ENCODE results near the gene MYO10.

Gene MYO10

DNA sequence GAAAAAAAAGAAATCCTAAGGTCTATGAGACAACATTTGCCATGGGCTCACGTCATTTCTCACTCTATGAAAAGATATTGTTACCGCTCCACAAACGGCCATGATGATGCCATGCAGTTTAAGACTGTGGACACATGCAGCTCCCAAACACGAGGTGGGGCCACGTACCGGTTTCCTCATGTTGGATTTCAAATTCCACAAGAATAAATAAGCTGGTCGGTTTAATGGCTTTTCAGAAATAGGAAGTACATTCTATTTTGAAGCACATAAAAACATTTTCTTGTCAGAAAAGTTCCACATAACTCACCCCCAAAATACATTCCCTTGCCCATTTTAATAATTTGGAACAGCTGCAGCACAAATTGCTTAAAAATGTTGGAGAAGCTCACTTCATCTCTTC is 130.6 kb downstream of the MYO10 start:
- TF ChIP-seq CTCF (IDR thresholded peaks at IDR 0.05; ENCODE audit: borderline replicate concordance, extremely low read depth, low read length, poor library complexity, severe bottlenecking), result no peak
- TF ChIP-seq EZH2 (IDR thresholded peaks at IDR 0.05; ENCODE audit: borderline replicate concordance, low read depth, low read length, severe bottlenecking), result no peak
- H4K20me1 ChIP-seq (ENCODE audit: insufficient read depth, low read length), result no peaks in the 10 kb centered on the region
- no peak overlapping the region for H3K9ac ChIP-seq (ENCODE audit: low read depth, low read length)
- no peaks in the 10 kb centered on the region for H3K4me1 ChIP-seq (ENCODE audit: insufficient read depth, low read length)
- no peak overlapping the region for H3K27ac ChIP-seq (ENCODE audit: low read length)
- no peaks in the 10 kb centered on the region for H3K9me3 ChIP-seq (ENCODE audit: insufficient read depth, low read length, severe bottlenecking)
- ATAC-seq (ENCODE audit: insufficient read depth, low read depth), result no peak
- no peaks in the 10 kb centered on the region for H3K36me3 ChIP-seq (ENCODE audit: insufficient read depth, low read length)
- no peak overlapping the region for H3K4me3 ChIP-seq (ENCODE audit: low read depth in 1 of 2, low read length in 2 of 2)
- no peak overlapping the region for H2AFZ ChIP-seq (ENCODE audit: low read depth, low read length)
- no peaks in the 10 kb centered on the region for H3K27me3 ChIP-seq (ENCODE audit: insufficient read depth, low read length, poor library complexity)
- H3K4me2 ChIP-seq (ENCODE audit: insufficient read depth, low read length), result no peak overlapping the region
- no peak for DNase-seq
- H3K79me2 ChIP-seq (ENCODE audit: insufficient read depth, low read length), result no peaks in the 10 kb centered on the region

DNA sequence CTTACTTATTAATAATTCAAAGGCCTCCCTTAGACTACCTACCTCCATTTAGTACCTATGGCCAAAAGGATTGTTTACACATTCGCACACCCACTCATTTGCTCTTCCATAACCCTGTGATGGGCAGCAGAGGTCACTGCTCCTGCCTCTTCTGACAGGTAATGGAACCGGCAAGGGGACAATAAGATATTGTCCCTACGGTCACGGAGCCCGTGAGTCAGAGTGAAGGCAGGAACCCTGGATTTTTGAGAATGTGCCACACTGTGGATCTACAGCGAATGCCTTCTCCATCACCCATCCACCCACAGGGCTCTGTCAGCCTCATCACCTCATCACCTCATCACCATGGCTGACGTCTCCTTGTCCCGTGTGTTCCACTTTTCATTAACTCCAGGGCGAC is 132.3 kb downstream of the MYO10 start:
- DNase-seq, result no peak
- Histone ChIP-seq H3K4me1 (ENCODE audit: insufficient read depth, low read length) (no peaks in the 10 kb centered on the region), H3K27me3 (ENCODE audit: insufficient read depth, low read length, poor library complexity) (no peaks in the 10 kb centered on the region), H4K20me1 (ENCODE audit: insufficient read depth, low read length) (no peaks in the 10 kb centered on the region), H3K36me3 (ENCODE audit: insufficient read depth, low read length) (no peaks in the 10 kb centered on the region), H2AFZ (ENCODE audit: low read depth, low read length) (no peak overlapping the region), H3K9me3 (ENCODE audit: insufficient read depth, low read length, severe bottlenecking) (no peaks in the 10 kb centered on the region), H3K79me2 (ENCODE audit: insufficient read depth, low read length) (no peaks in the 10 kb centered on the region), H3K4me2 (ENCODE audit: insufficient read depth, low read length) (no peak overlapping the region), H3K4me3 (ENCODE audit: low read depth in 1 of 2, low read length in 2 of 2) (no peak overlapping the region), H3K9ac (ENCODE audit: low read depth, low read length) (no peak overlapping the region), H3K27ac (ENCODE audit: low read length) (no peak overlapping the region)
- ATAC-seq (ENCODE audit: insufficient read depth, low read depth), result no peak
- no peak for TF ChIP-seq CTCF (IDR thresholded peaks at IDR 0.05; ENCODE audit: borderline replicate concordance, extremely low read depth, low read length, poor library complexity, severe bottlenecking)
- no peak for TF ChIP-seq EZH2 (IDR thresholded peaks at IDR 0.05; ENCODE audit: borderline replicate concordance, low read depth, low read length, severe bottlenecking)

DNA sequence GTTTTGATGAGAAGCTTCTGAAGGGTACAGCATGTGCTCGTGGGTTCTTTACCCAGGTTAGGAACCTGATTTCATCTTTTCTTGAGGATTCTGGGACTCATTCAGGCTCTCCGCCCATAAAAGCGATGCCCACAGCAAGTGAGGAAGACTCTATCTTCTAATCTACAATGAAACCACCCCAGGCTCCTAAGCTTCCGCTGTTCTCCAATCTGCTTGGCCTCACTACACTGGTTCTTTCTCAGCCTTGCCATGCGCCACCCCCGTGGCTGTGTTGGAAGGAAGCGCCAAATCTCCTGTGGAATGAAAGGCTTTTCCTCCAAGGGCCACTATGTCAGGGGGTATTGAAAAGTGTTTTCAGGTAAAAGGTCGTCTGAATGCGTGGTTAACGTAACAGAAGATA is 135.6 kb downstream of the MYO10 start:
- H3K9me3 ChIP-seq (ENCODE audit: insufficient read depth, low read length, severe bottlenecking), result no peaks in the 10 kb centered on the region
- no peaks in the 10 kb centered on the region for H3K79me2 ChIP-seq (ENCODE audit: insufficient read depth, low read length)
- no peak overlapping the region for H3K27ac ChIP-seq (ENCODE audit: low read length)
- DNase-seq, result no peak
- no peaks in the 10 kb centered on the region for H3K4me1 ChIP-seq (ENCODE audit: insufficient read depth, low read length)
- H3K4me3 ChIP-seq (ENCODE audit: low read depth in 1 of 2, low read length in 2 of 2), result no peak overlapping the region
- no peaks in the 10 kb centered on the region for H3K27me3 ChIP-seq (ENCODE audit: insufficient read depth, low read length, poor library complexity)
- ATAC-seq (ENCODE audit: insufficient read depth, low read depth), result no peak
- no peaks in the 10 kb centered on the region for H4K20me1 ChIP-seq (ENCODE audit: insufficient read depth, low read length)
- no peaks in the 10 kb centered on the region for H3K36me3 ChIP-seq (ENCODE audit: insufficient read depth, low read length)
- H3K9ac ChIP-seq (ENCODE audit: low read depth, low read length), result no peak overlapping the region
- no peak for TF ChIP-seq CTCF (IDR thresholded peaks at IDR 0.05; ENCODE audit: borderline replicate concordance, extremely low read depth, low read length, poor library complexity, severe bottlenecking)
- no peak for TF ChIP-seq EZH2 (IDR thresholded peaks at IDR 0.05; ENCODE audit: borderline replicate concordance, low read depth, low read length, severe bottlenecking)
- no peak overlapping the region for H2AFZ ChIP-seq (ENCODE audit: low read depth, low read length)
- no peak overlapping the region for H3K4me2 ChIP-seq (ENCODE audit: insufficient read depth, low read length)

GRCh38 chr5:16799796-16800195 is 136.3 kb downstream of the MYO10 start:
- H4K20me1 ChIP-seq (ENCODE audit: insufficient read depth, low read length), result no peaks in the 10 kb centered on the region
- no peak overlapping the region for H2AFZ ChIP-seq (ENCODE audit: low read depth, low read length)
- no peaks in the 10 kb centered on the region for H3K9me3 ChIP-seq (ENCODE audit: insufficient read depth, low read length, severe bottlenecking)
- no peaks in the 10 kb centered on the region for H3K79me2 ChIP-seq (ENCODE audit: insufficient read depth, low read length)
- H3K4me2 ChIP-seq (ENCODE audit: insufficient read depth, low read length), result no peak overlapping the region
- no peaks in the 10 kb centered on the region for H3K27me3 ChIP-seq (ENCODE audit: insufficient read depth, low read length, poor library complexity)
- no peak for DNase-seq
- TF ChIP-seq EZH2 (IDR thresholded peaks at IDR 0.05; ENCODE audit: borderline replicate concordance, low read depth, low read length, severe bottlenecking), result no peak
- TF ChIP-seq CTCF (IDR thresholded peaks at IDR 0.05; ENCODE audit: borderline replicate concordance, extremely low read depth, low read length, poor library complexity, severe bottlenecking), result no peak
- no peak overlapping the region for H3K4me3 ChIP-seq (ENCODE audit: low read depth in 1 of 2, low read length in 2 of 2)
- no peak overlapping the region for H3K27ac ChIP-seq (ENCODE audit: low read length)
- no peak overlapping the region for H3K9ac ChIP-seq (ENCODE audit: low read depth, low read length)
- no peaks in the 10 kb centered on the region for H3K36me3 ChIP-seq (ENCODE audit: insufficient read depth, low read length)
- no peaks in the 10 kb centered on the region for H3K4me1 ChIP-seq (ENCODE audit: insufficient read depth, low read length)
- no peak for ATAC-seq (ENCODE audit: insufficient read depth, low read depth)
